Fibroblast of mammary gland (primary cell): ENCODE measurements around the gene HEXIM1.

Experiments
- DNase-seq: peaks from one replicate; pipeline ENCODE4 v3.0.0-alpha.2; 2010; ENCODE audit warnings: low read depth
- H3K4me3 ChIP-seq: 2 replicates; pipeline ENCODE4 v1.5.1; 2011; ENCODE audit warnings: low read depth, mild to moderate bottlenecking, low read length, moderate library complexity; ENCODE audit not compliant: control insufficient read depth
- CTCF ChIP-seq: conservative IDR thresholded peaks from 2 replicates; pipeline ENCODE4 v1.5.1; 2011; ENCODE audit warnings: low read depth, low read length, inconsistent platforms; ENCODE audit not compliant: control insufficient read depth, insufficient read depth

Gene HEXIM1

GRCh38 chr17:45108595-45109521 lies 39.4 kb upstream of the HEXIM1 start:
- TF ChIP-seq CTCF: no peak

GRCh38 chr17:45110676-45111611 lies 37.3 kb upstream of the HEXIM1 start:
- DNase-seq: no peak
- H3K4me3 ChIP-seq: no peak overlapping the region
- TF ChIP-seq CTCF: no peak

More at GRCh38 chr17:45108595-45109521, 39.4 kb upstream of the HEXIM1 start:
- no peak overlapping the region for H3K4me3 ChIP-seq
- DNase-seq: no peak

GRCh38 chr17:45111850-45112249 lies 36.4 kb upstream of the HEXIM1 start:
- DNase-seq: no peak
- no peak for TF ChIP-seq CTCF
- no peak overlapping the region for H3K4me3 ChIP-seq

- no peak for TF ChIP-seq CTCF
- no peak overlapping the region for H3K4me3 ChIP-seq
- DNase-seq: no peak
These were observed 35.5 kb upstream of the HEXIM1 start for GRCh38 chr17:45112559-45113423.

- no peak overlapping the region for H3K4me3 ChIP-seq
- DNase-seq: no peak
- no peak for TF ChIP-seq CTCF
These were observed 34.9 kb upstream of the HEXIM1 start for GRCh38 chr17:45113424-45113754.
